Right lobe of liver (tissue), 4 donors: ENCODE measurements around the gene PLRG1.

Source experiments
- CTCF ChIP-seq, 4 donors: fragments of 200-600 bp in 3 of 4; fragments of 450-650 bp in 1 of 4; IDR thresholded peaks; one replicate each; pipeline versions ENCODE4 v1.5.1 to v1.8.0; 2016 to 2022; ENCODE audit warnings: antibody characterized with exemption in 4 of 4, mild to moderate bottlenecking in 2 of 4
- POLR2A ChIP-seq: fragments of 450-650 bp; IDR thresholded peaks from one replicate; pipeline ENCODE4 v1.6.1; 2017; ENCODE audit warnings: antibody characterized with exemption, mild to moderate bottlenecking
- donor health status: DM: no; HTN: no; CAD: no.
- donor health status: DM: no; HTN: no; CAD: no.
- donor health status: DM: no; HTN: yes; CAD: no.

- TF ChIP-seq CTCF (IDR thresholded peaks at IDR 0.05) = peak; percentile 30 to 60 (median 58)
- TF ChIP-seq POLR2A = no peak
Observed at GRCh38 chr4:154503598-154503997, 46.6 kb downstream of the PLRG1 start.
